Activated T-cell treated with anti-CD3 and anti-CD28 coated beads, Interleukin-2, amount 50 U/mL, for 72 hours (primary cell): ENCODE data around the gene DIP2C. TPM values are rescaled to one million over a fixed set of nuclear protein-coding genes. Genes with fewer than 3 reads are reported as not detected.
"Not testable (repeated sequence)": the region's sequence is repeated elsewhere in the genome, so short reads cannot be mapped to it uniquely, and the experiment has no call there.

ENCODE experiments used
- ATAC-seq, 2 donors: fragments of 150-1000 bp; cut with Tn5 transposase; replicated peaks in 1 of 2; 2 replicates each; pipeline ENCODE4 v1.10.0; 2021; ENCODE audit warnings: moderate library complexity in 2 of 2, mild to moderate bottlenecking in 1 of 2
- DNase-seq, 2 donors: peaks; one replicate each; pipeline ENCODE4 v3.0.0; 2021 to 2022; ENCODE audit warnings: mixed read lengths in 1 of 2
- H3K27ac Mint-ChIP-seq: one replicate; pipeline ENCODE4 v1.8.0; 2022; ENCODE audit warnings: mild to moderate bottlenecking, moderate library complexity, mixed read lengths
- H3K27me3 Mint-ChIP-seq: one replicate; pipeline ENCODE4 v1.8.0; 2022; ENCODE audit warnings: low read depth, mixed read lengths
- H3K36me3 Mint-ChIP-seq, 2 donors: one replicate each; pipeline ENCODE4 v1.8.0; 2022; ENCODE audit warnings: mixed read lengths in 2 of 2, mild to moderate bottlenecking in 1 of 2; ENCODE audit not compliant: insufficient read depth in 2 of 2
- H3K4me1 Mint-ChIP-seq: one replicate; pipeline ENCODE4 v1.8.0; 2022; ENCODE audit warnings: low read depth, mixed read lengths
- H3K4me3 Mint-ChIP-seq, 2 donors: one replicate each; pipeline ENCODE4 v1.8.0; 2022; ENCODE audit warnings: mild to moderate bottlenecking in 2 of 2, mixed read lengths in 2 of 2, moderate library complexity in 2 of 2
- H3K9me3 Mint-ChIP-seq, 2 donors: one replicate each; pipeline ENCODE4 v1.8.0; 2022; ENCODE audit warnings: mixed read lengths in 2 of 2
- total RNA-seq, 2 donors: library from RNA; stranded (reverse); gene quantifications; one replicate each; pipeline ENCODE4 v1.2.3, GENCODE V29; 2022

Gene DIP2C
- total RNA-seq, 2 donors from 2014 or later, result 0.70 to 1.6 TPM

DNA sequence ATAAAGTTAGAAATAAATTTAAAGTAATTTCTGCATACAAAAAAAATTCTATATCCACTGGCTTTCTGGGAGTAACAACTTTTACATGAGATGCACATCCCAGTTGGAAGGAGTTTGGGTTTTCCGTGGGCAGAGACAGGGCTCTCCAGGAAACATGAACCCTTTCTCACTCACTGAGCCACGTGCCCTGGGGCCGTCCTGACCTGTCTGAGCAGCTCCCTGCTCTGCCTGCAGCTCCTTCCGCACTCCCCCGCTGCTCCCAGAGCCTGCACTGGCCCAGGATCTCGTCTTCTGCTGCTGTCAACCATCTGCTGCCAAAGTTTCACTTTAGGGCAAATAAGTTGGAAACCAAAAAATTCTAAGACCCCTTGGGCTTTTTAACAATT, 169.1 kb downstream of the DIP2C start:
- H3K27ac Mint-ChIP-seq, result no peak overlapping the region
- no peak for ATAC-seq
- H3K36me3 Mint-ChIP-seq, result no peaks in the 10 kb centered on the region

DNA sequence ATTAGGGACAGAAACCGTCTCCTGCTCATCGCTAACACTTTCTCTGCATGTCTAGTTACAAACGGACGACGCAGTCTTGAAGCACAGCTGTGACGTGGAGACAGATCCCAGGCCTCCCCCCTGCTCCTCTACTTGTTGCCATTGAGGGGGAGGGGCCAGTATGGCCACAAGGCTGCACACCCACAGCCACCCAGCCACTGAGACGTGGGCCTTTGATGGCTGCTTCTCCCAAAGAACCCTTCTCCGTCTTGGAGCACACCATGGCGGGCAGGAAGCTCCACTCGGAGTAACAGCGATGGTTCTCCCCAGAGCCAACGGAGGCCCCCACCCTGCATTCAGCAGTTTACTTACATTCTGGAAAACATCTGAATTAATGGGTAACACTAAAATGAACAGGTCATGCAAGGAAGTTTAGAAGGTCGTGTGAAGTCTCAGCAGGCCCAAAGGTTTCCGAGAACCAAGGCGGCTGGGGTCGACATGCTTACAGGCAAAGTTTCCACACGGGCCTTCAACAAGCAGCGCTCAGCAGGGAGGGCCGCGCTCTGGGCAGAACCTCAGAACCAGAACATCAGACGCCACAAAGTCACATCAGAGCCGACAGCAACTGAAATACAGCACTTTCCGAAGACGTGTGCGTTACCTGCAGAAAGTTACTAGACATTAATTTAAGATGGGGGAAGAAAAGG, 169.6 kb downstream of the DIP2C start:
- no peak overlapping the region for H3K4me3 Mint-ChIP-seq
- DNase-seq, result no peak
- H3K4me1 Mint-ChIP-seq, result no peaks in the 10 kb centered on the region
- ATAC-seq, result no peak
- no peak overlapping the region for H3K27ac Mint-ChIP-seq
- no peaks in the 10 kb centered on the region for H3K9me3 Mint-ChIP-seq
- no peaks in the 10 kb centered on the region for H3K36me3 Mint-ChIP-seq
- peaks cover 14% of the 10 kb centered on the region for H3K27me3 Mint-ChIP-seq

More for the DNA sequence above, 169.1 kb downstream of the DIP2C start:
- no peaks in the 10 kb centered on the region for H3K9me3 Mint-ChIP-seq
- H3K4me1 Mint-ChIP-seq, result no peaks in the 10 kb centered on the region
- no peak for DNase-seq
- H3K4me3 Mint-ChIP-seq, result no peak overlapping the region
- peaks cover 14% of the 10 kb centered on the region for H3K27me3 Mint-ChIP-seq

DNA sequence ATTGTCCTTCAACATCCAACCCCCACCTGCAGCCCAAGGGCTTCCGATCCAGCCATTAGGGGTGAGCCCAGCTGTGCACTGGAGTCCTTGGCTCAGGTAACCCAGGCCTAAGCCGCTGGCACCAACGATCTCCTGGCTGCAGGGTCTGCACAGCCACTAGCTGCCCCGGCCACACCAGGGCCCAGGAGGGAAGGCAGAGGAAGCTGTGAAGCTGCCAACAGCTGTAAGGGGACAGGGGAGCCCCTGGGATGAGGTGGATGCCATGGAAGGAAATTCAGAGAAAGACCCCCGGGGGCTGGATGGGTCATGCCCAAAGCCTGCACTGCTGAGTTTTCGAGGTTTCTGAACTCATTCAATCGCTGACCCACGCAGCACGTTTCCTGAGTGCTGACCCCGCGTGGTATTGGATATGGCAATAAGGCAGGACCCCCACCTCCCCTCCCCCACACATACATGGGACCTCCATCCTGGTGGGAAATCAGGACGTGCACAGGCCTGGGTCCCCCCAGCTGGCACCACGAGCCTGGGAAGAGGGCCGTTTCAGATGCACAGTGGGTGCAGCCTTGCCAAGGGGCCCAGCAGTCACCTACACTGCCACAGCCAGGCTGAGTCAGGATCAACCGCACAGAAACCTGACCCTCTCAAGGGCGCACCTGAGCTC, 170.3 kb downstream of the DIP2C start:
- ATAC-seq (no peak), DNase-seq (no peak)
- H3K4me1 Mint-ChIP-seq, result no peaks in the 10 kb centered on the region
- H3K9me3 Mint-ChIP-seq, result no peaks in the 10 kb centered on the region
- H3K27ac Mint-ChIP-seq, result no peak overlapping the region
- no peak overlapping the region for H3K4me3 Mint-ChIP-seq
- H3K27me3 Mint-ChIP-seq, result peaks cover 14% of the 10 kb centered on the region
- H3K36me3 Mint-ChIP-seq, result no peaks in the 10 kb centered on the region

DNA sequence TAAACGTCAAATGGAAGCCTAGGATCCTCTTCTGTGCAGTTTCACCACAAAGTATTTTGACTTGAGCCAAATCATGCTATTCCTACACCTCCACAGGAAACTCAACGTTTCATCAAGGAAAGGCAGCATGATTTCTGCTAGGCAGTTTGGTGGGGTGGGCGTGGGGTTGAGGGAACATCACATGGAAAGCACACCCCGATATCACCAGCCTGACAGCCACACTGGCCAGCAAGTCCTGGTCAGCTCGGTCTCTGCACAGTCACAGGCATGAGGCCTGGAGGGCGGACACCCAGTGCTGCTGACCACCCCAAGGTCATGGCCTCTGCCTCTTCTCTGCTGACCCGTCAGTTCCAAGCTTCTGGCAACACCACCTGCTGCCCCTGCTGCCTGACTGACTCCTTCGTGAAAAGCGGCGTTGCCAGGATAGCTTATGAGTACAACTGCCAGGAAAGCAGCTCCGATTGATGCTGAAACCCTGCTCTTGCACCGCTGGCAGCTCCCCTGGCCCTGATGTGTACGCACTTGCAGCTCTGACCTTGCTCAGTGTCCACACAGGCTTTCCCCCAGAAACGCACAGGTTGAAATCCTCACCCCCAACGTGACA, 171.5 kb downstream of the DIP2C start:
- no peak for ATAC-seq
- H3K36me3 Mint-ChIP-seq, result no peaks in the 10 kb centered on the region
- H3K27me3 Mint-ChIP-seq, result peaks cover 14% of the 10 kb centered on the region
- H3K4me3 Mint-ChIP-seq, result no peak overlapping the region
- H3K9me3 Mint-ChIP-seq, result no peaks in the 10 kb centered on the region
- no peak for DNase-seq
- no peak overlapping the region for H3K27ac Mint-ChIP-seq
- H3K4me1 Mint-ChIP-seq, result no peaks in the 10 kb centered on the region

DNA sequence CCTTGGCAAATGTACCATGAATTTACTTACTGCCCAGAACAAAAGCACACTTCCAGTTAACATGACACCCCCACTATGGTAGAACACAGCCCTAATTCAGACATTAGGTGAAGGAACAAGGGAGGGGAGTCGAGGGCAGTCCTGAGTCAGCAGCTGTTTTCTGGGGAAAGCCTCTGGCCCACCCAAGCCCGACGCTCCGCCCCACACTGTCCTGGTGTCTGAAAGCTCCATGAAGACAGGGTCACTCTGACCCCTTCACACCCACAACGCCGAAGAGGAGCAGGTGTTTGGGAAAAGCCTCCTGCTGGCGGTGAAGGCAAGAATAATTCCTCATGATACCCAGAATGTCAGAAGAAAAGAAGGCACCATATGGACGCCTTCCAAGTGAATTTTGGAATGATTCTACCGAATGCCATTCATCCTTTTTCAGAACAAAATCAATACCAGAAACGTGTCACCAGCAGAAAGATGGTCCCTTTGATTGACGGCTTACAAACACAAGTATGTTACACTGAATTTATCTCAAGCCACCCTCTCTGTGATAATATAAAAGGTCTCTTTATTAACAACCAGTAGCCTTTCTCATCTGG, 172.1 kb downstream of the DIP2C start:
- DNase-seq, result no peak
- Mint-ChIP-seq H3K4me3 (no peak overlapping the region), H3K4me1 (no peaks in the 10 kb centered on the region), H3K27me3 (peaks cover 9% of the 10 kb centered on the region), H3K27ac (no peak overlapping the region), H3K36me3 (no peaks in the 10 kb centered on the region), H3K9me3 (no peaks in the 10 kb centered on the region)
- no peak for ATAC-seq

DNA sequence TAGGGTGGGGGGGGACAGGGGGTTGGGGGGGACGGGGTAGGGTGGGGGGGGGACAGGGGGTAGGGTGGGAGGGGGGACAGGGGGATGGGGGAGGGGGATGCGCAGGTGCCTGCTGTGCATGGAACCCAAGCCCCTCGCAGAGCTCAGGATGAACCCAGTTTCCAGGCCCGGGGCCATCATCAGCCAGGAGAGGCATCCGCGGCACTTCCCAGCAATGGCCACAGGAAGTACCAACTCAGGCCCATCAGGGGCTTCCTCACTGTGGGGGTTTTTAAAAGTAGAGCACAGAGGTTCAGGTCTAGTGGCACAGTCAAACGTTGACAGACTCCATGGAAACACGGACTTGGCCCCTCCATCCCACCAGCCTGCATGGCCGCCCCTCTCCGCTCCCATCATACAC, 172.7 kb downstream of the DIP2C start:
- no peaks in the 10 kb centered on the region for H3K36me3 Mint-ChIP-seq
- no peaks in the 10 kb centered on the region for H3K9me3 Mint-ChIP-seq
- H3K27ac Mint-ChIP-seq, result no peak overlapping the region
- ATAC-seq (no peak), DNase-seq (no peak)
- H3K4me1 Mint-ChIP-seq, result no peaks in the 10 kb centered on the region
- peaks cover 8% of the 10 kb centered on the region for H3K27me3 Mint-ChIP-seq
- no peak overlapping the region for H3K4me3 Mint-ChIP-seq

DNA sequence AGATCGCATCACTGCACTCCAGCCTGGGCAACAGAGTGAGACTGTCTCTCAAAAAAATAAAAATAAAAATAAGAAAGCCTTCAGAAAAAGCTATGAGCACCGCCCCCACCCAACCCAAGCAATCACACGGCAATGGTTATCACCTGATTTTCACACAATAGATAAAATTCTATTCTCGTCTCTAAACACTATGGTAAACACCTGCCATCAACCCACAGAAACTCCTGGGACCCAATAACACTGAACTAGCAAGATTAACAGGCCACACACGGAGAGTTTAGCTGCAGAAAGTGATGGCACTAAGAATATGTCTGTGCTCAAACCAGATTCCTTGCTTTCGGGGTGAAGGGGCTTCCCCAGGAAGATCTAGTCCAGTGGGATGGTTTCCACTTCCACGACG, 173.8 kb downstream of the DIP2C start:
- Mint-ChIP-seq H3K4me1 (peaks cover 9% of the 10 kb centered on the region), H3K4me3 (no peak overlapping the region), H3K9me3 (no peaks in the 10 kb centered on the region), H3K27me3 (no peaks in the 10 kb centered on the region), H3K27ac (no peak overlapping the region), H3K36me3 (no peaks in the 10 kb centered on the region)
- ATAC-seq (no peak), DNase-seq (no peak)

DNA sequence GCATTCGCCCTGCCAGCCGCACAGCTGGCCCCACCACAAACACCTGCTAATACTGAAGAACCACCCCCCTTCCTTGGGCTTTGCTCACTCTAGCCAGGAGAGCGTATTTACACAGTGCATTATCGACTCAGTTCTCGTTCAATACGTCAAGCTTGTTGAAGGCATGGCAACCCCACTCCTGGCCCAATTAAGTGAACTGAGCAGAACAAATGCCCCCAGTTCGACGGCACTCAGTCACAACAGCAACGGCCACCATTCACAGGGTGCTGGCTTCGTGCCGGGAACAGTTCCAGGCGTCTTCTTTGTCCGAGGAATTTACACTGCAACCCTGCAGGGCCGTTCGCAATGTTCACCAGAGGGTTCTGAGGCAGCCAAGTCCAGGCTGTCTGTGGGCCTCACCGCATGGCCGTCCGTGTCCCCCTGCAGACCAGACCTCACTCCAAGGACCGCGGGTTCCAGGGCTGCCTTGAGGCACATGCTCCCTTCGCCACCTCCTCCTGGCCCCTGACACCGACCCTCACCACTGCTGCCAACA, 175.3 kb downstream of the DIP2C start:
- ATAC-seq (no peak), DNase-seq (no peak)
- Mint-ChIP-seq H3K9me3 (no peaks in the 10 kb centered on the region), H3K4me1 (peaks cover 10% of the 10 kb centered on the region), H3K27ac (no peak overlapping the region), H3K4me3 (no peak overlapping the region), H3K27me3 (no peaks in the 10 kb centered on the region), H3K36me3 (no peaks in the 10 kb centered on the region)

DNA sequence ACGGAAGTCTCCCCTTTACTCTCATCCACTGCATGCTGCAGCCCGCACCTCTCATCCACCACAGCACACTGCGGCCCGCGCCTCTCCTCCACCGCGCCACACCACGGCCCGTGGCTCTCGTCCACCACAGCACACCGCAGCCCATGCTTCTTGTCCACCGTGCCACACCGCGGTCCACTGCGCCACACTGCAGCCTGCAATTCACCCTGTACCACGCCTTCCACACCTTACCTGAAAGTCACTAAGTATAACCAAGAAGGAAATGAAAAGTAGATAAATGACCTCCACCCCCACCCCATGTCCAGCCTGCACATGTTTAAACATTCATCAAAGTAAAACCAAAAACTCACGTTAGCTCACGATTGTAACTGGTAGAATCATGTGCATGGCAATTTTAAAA, 176.1 kb downstream of the DIP2C start:
- no peak for DNase-seq
- H3K4me3 Mint-ChIP-seq, result no peak overlapping the region

DNA sequence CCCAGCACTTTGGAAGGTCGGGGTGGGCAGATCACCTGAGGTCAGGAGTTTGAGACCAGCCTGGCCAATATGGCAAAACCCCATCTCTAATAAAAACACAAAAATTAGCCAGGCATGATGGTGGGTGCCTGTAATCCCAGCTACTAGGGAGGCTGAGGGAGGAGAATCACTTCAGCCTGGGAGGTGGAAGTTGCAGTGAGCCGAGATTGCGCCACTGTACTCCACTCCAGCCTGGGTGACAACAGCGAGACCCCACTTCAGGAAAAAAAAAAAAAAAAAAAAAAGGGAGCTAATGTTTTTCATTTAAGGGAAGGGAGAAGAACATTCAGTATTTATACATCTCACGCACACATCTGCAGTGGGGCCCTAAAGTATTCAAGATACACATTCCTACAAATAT, 176.8 kb downstream of the DIP2C start:
- H3K4me1 Mint-ChIP-seq, result peaks cover 10% of the 10 kb centered on the region
- ATAC-seq, H3K9me3 Mint-ChIP-seq, H3K27ac Mint-ChIP-seq, H3K4me3 Mint-ChIP-seq, H3K36me3 Mint-ChIP-seq, DNase-seq, H3K27me3 Mint-ChIP-seq: not testable (repeated sequence)

More for the DNA sequence above, 176.1 kb downstream of the DIP2C start:
- ATAC-seq, result no peak
- Mint-ChIP-seq H3K36me3 (no peaks in the 10 kb centered on the region), H3K27ac (no peak overlapping the region), H3K27me3 (no peaks in the 10 kb centered on the region), H3K9me3 (no peaks in the 10 kb centered on the region), H3K4me1 (peaks cover 10% of the 10 kb centered on the region)

DNA sequence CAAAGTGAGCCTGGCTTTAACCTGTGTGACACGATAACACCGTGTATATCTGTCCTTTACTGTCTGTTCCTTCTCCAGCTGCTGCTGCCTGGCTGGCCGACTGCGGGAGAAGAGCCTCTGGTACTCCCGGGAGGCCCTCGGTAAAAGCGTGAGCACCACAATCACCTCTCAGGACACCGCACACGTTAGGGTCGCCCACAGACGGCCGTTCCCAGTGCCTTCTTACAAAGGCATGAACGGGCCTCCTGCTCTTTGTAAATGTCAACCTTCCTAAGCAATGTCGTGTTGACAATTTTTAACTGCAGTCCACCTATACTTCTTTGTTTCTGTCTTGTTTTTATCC, 177.6 kb downstream of the DIP2C start:
- ATAC-seq, result no peak
- H3K27ac Mint-ChIP-seq, result no peak overlapping the region
- no peaks in the 10 kb centered on the region for H3K36me3 Mint-ChIP-seq
- no peak for DNase-seq
- H3K4me1 Mint-ChIP-seq, result peaks cover 10% of the 10 kb centered on the region
- no peaks in the 10 kb centered on the region for H3K9me3 Mint-ChIP-seq
- no peak overlapping the region for H3K4me3 Mint-ChIP-seq
- no peaks in the 10 kb centered on the region for H3K27me3 Mint-ChIP-seq

DNA sequence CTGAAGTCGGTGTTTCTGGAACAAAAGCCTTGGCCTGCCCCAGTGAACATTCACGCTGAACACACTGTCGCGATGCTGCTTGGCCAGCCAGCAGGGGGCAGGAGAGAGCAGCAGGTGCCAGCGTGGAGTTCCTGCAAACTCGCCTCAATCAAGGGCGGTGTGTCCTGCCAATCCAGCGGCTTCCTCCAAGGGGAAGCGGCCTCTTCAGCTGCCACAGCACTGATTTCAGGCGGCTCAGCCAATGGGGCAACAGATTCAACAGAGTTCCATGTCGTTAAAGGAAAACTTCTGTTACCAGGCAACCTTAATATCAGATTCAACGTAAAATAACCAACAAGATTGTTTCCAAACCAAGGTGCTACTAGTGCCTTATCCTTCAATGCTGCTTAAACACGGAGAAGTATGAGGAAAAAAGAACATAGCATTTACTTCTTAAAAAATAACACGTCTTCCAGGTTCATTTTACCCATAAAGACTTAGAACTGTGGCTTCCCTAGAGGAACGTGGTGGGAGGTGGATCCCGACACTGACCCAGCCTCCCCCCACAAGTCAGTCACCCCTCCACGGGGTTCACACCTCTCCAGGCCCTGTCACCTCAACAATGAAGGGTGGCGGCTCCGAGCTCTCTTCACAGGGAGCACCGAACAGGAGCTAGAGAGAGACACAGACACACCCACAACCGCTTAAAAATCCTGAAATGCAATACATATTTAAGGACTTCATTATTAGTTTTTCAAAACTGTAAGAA, 178.2 kb downstream of the DIP2C start:
- no peaks in the 10 kb centered on the region for H3K9me3 Mint-ChIP-seq
- no peak overlapping the region for H3K27ac Mint-ChIP-seq
- H3K36me3 Mint-ChIP-seq, result no peaks in the 10 kb centered on the region
- DNase-seq (peak; percentile 79 to 87), ATAC-seq (peak; percentile 83 to 90)
- H3K27me3 Mint-ChIP-seq, result no peaks in the 10 kb centered on the region
- H3K4me3 Mint-ChIP-seq, result no peak overlapping the region
- peaks cover 10% of the 10 kb centered on the region for H3K4me1 Mint-ChIP-seq

DNA sequence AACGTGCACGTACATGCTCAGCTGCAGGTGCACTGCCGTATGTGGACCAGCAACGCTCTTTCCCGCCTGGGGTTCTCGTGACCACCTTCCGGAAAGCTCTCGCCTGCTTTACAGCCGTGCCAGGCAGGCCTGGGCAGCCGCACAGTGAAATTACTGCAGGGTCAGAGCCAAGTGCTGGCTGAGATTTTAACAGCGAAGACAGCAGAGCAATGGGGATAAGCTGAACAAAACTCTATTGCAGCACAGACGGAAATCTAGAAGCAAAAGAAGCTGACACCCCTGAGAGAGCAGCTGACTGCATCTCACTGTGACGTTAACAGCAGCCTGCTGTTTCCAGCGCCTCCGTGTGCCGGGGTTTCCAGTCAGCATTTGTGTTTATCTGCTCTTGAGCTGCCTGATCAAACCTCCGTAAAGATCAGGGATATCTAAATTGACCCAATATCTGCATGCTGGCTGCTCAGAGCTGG, 179.0 kb downstream of the DIP2C start:
- ATAC-seq, result peak in 1 of 2 donors; percentile 13
- no peak overlapping the region for H3K27ac Mint-ChIP-seq
- no peak overlapping the region for H3K4me3 Mint-ChIP-seq
- H3K4me1 Mint-ChIP-seq, result peaks cover 10% of the 10 kb centered on the region
- no peaks in the 10 kb centered on the region for H3K27me3 Mint-ChIP-seq
- H3K36me3 Mint-ChIP-seq, result no peaks in the 10 kb centered on the region
- H3K9me3 Mint-ChIP-seq, result no peaks in the 10 kb centered on the region
- no peak for DNase-seq
